Neural progenitor cell (in vitro differentiated cells): ENCODE data around the gene SEPTIN2. TPM values are rescaled to one million over a fixed set of nuclear protein-coding genes. Genes with fewer than 3 reads are reported as not detected.
"Not testable (repeated sequence)": the region's sequence is repeated elsewhere in the genome, so short reads cannot be mapped to it uniquely, and the experiment has no call there.

Source experiments
- DNase-seq: peaks from one replicate; pipeline ENCODE4 v3.0.0-alpha.2; 2016; ENCODE audit warnings: low spot score
- H2AFZ ChIP-seq: fragments of 200-600 bp; sonication (generic); replicated peaks from 2 replicates; pipeline ENCODE4 v1.6.1; 2016; ENCODE audit warnings: antibody characterized with exemption
- H3F3A ChIP-seq: fragments of 200-600 bp; sonication (generic); 2 replicates; pipeline ENCODE4 v1.6.1; 2016; ENCODE audit warnings: antibody characterized with exemption, low read depth
- H3K27ac ChIP-seq: fragments of 200-600 bp; sonication (generic); 2 replicates; pipeline ENCODE4 v1.5.1; 2016; ENCODE audit warnings: mild to moderate bottlenecking
- H3K27me3 ChIP-seq: fragments of 200-600 bp; sonication (generic); 2 replicates; pipeline ENCODE4 v1.6.1; 2016; ENCODE audit warnings: mild to moderate bottlenecking, moderate library complexity
- H3K36me3 ChIP-seq: fragments of 200-600 bp; sonication (generic); 2 replicates; pipeline ENCODE4 v1.5.1; 2016
- H3K4me1 ChIP-seq: fragments of 200-600 bp; sonication (generic); 2 replicates; pipeline ENCODE4 v1.6.1; 2016; ENCODE audit warnings: mixed run types
- H3K4me2 ChIP-seq: fragments of 200-600 bp; sonication (generic); 2 replicates; pipeline ENCODE4 v1.6.1; 2016
- H3K4me3 ChIP-seq: fragments of 200-600 bp; sonication (generic); 2 replicates; pipeline ENCODE4 v1.5.1; 2016
- H3K79me2 ChIP-seq: fragments of 200-600 bp; sonication (generic); 2 replicates; pipeline ENCODE4 v1.6.1; 2016; ENCODE audit warnings: low read depth
- H3K9ac ChIP-seq: fragments of 200-600 bp; sonication (generic); 2 replicates; pipeline ENCODE4 v1.6.1; 2016
- H3K9me3 ChIP-seq: fragments of 200-600 bp; sonication (generic); 2 replicates; pipeline ENCODE4 v1.5.1; 2016; ENCODE audit warnings: low read depth
- H4K20me1 ChIP-seq: fragments of 200-600 bp; sonication (generic); 2 replicates; pipeline ENCODE4 v1.6.1; 2016; ENCODE audit warnings: low read depth
- H3K27ac Mint-ChIP-seq: 3 replicates; pipeline ENCODE4 v1.8.0; 2021; ENCODE audit warnings: mixed read lengths
- H3K27me3 Mint-ChIP-seq: 2 replicates; pipeline ENCODE4 v1.8.0; 2022; ENCODE audit warnings: low read depth, mild to moderate bottlenecking, inconsistent platforms, moderate library complexity, mixed read lengths; ENCODE audit not compliant: insufficient read depth
- H3K36me3 Mint-ChIP-seq: 3 replicates; pipeline ENCODE4 v1.8.0; 2021; ENCODE audit warnings: mixed read lengths
- H3K4me1 Mint-ChIP-seq: 3 replicates; pipeline ENCODE4 v1.8.0; 2021; ENCODE audit warnings: mixed read lengths
- H3K4me3 Mint-ChIP-seq: 3 replicates; pipeline ENCODE4 v1.8.0; 2021; ENCODE audit warnings: mild to moderate bottlenecking, moderate library complexity, mixed read lengths
- H3K9me3 Mint-ChIP-seq: 3 replicates; pipeline ENCODE4 v1.8.0; 2020; ENCODE audit warnings: mixed read lengths
- CTCF ChIP-seq: fragments of 200-600 bp; sonication (generic); IDR thresholded peaks from 2 replicates; pipeline ENCODE4 v1.5.1; 2017; ENCODE audit warnings: antibody characterized with exemption, mild to moderate bottlenecking
- EZH2 ChIP-seq: fragments of 200-600 bp; sonication (generic); IDR thresholded peaks from 2 replicates; pipeline ENCODE4 v1.6.1; 2017; ENCODE audit warnings: antibody characterized with exemption, mild to moderate bottlenecking, moderate library complexity
- EZH2phosphoT487 ChIP-seq: fragments of 200-600 bp; sonication (generic); IDR thresholded peaks from 2 replicates; pipeline ENCODE4 v1.6.1; 2017; ENCODE audit warnings: antibody characterized with exemption
- total RNA-seq: library from RNA; depleted of rRNA; stranded (reverse); fragments of >200 nt; gene quantifications from 2 replicates; pipeline ENCODE4 v1.2.3, GENCODE V29; 2015; ENCODE audit warnings: low replicate concordance

Gene SEPTIN2
- total RNA-seq, 1 donor from 2014 or later = 632 TPM

DNA sequence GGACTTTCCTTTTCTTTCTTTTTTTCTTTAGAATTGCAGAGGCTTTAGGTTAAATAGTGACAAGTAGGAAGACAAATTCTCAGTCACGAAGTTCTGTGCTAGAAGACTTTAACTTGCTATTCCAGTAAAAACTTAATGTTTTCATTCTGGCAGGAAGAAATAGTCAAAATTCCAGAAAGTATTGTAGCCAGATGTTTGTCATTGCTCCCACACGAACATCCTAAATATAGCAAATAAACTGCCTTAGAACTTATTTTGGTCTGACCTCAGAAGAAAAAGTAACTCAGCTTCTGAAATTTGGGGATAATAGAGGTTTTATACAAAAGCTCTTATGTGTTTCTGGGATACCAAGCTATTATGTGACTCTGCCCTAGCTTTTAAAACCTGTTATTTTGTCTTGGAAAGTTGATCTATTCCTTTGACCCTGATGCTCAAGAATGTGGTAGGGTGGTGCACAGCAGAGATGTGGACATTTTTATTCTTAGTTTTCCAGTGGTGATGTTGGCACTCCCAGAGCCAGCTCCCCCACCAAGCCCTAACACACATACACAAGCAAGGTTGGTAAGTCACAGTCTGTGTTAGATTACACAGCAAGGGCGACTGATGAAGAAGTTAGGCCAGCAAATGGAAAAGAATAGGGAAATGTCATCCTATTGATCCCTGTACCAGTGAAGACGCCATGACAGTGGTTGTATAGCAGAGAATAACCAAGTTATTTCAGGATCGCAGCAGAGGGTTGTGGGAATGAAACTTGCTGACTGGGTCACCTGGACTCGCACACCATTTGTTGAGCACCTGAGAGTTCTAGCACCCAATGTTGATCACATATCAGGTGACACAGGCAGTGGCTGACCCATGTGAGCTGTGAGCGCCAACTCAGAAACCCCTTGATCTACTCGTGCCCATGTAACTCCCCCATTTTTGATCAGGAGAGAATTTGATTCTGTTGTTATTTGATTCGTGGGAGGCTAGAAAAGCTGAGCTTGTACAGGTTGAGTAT, 64.1 kb downstream of the SEPTIN2 start:
- Mint-ChIP-seq H3K4me3 (no peak overlapping the region), H3K27me3 (peaks cover 4% of the 10 kb centered on the region), H3K4me1 (no peaks in the 10 kb centered on the region), H3K9me3 (no peaks in the 10 kb centered on the region), H3K36me3 (peaks cover 26% of the 10 kb centered on the region), H3K27ac (peak overlapping the region; percentile 21)
- Histone ChIP-seq H3K79me2 (peaks cover 4% of the 10 kb centered on the region), H4K20me1 (peaks cover 8% of the 10 kb centered on the region), H3K36me3 (peaks cover 5% of the 10 kb centered on the region), H3K27me3 (no peaks in the 10 kb centered on the region), H3F3A (no peaks in the 10 kb centered on the region), H3K4me1 (no peaks in the 10 kb centered on the region), H3K4me3 (no peak overlapping the region), H3K9ac (no peak overlapping the region), H2AFZ (no peak overlapping the region), H3K27ac (no peak overlapping the region), H3K4me2 (no peak overlapping the region), H3K9me3 (no peaks in the 10 kb centered on the region)
- no peak for DNase-seq
- TF ChIP-seq EZH2 = no peak
- no peak for TF ChIP-seq EZH2phosphoT487
- no peak for TF ChIP-seq CTCF

DNA sequence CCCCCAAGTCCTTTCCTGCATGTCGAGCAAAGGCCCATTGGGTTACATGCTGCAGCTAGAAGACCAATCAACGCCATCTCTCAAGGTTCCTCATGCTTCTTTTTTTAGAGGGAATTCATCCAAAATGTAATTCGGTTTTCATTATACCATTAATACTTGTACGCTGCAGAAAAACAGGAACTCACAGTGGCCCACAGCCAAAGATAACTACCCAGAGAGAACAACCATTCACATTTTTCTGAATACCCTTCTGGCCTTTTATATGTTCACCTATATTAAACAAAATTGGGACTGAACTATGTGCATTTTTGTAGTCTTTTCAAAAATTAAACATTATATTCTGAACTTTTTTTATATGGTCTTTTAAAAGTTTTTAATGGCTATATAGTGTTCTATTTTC, 66.1 kb downstream of the SEPTIN2 start:
- Mint-ChIP-seq H3K27ac (no peak overlapping the region), H3K4me3 (no peak overlapping the region)

DNA sequence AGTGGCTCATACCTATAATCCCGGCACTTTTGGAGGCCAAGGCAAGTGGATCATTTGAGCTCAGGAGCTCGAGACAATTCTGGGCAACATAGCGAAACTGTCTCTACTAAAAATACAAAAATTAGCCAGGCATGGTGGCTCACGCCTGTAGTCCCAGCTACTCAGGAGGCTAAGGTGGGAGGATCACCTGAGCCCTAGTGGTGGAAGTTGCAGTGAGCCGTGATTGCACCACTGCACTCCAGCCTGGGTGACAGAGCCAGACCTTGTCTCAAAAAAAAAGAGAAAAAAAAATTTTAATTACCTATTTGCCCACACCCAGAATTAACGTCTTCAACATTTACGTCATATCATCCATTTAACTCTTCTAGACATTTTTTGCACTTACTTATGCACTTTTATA, 69.7 kb downstream of the SEPTIN2 start:
- not testable (repeated sequence) for H3K4me2 ChIP-seq, H3K4me3 ChIP-seq, H3K9me3 ChIP-seq, H3F3A ChIP-seq, H3K4me3 Mint-ChIP-seq, H3K27me3 ChIP-seq, H3K4me1 Mint-ChIP-seq, H3K27me3 Mint-ChIP-seq, DNase-seq, H3K36me3 ChIP-seq, H3K27ac Mint-ChIP-seq, H2AFZ ChIP-seq, H3K79me2 ChIP-seq, H3K9me3 Mint-ChIP-seq, H3K9ac ChIP-seq, H4K20me1 ChIP-seq, H3K27ac ChIP-seq
- peaks cover 11% of the 10 kb centered on the region for H3K4me1 ChIP-seq
- H3K36me3 Mint-ChIP-seq = peaks cover 22% of the 10 kb centered on the region

More for the DNA sequence above, 66.1 kb downstream of the SEPTIN2 start:
- Histone ChIP-seq H3K27ac (no peak overlapping the region), H3K79me2 (peaks cover under 1% of the 10 kb centered on the region), H4K20me1 (peaks cover 14% of the 10 kb centered on the region), H3K4me2 (no peak overlapping the region), H3K4me3 (no peak overlapping the region), H2AFZ (no peak overlapping the region), H3K27me3 (no peaks in the 10 kb centered on the region), H3K4me1 (peaks cover 11% of the 10 kb centered on the region), H3F3A (peaks cover 3% of the 10 kb centered on the region), H3K9ac (no peak overlapping the region), H3K9me3 (no peaks in the 10 kb centered on the region), H3K36me3 (no peaks in the 10 kb centered on the region)
- H3K9me3 Mint-ChIP-seq = no peaks in the 10 kb centered on the region
- H3K4me1 Mint-ChIP-seq = peaks cover 6% of the 10 kb centered on the region
- peaks cover 4% of the 10 kb centered on the region for H3K27me3 Mint-ChIP-seq
- TF ChIP-seq EZH2phosphoT487 (no peak), CTCF (no peak), EZH2 (no peak)
- DNase-seq = no peak
- peaks cover 24% of the 10 kb centered on the region for H3K36me3 Mint-ChIP-seq

GRCh38 chr2:241386519-241386918, 70.8 kb downstream of the SEPTIN2 start:
- Histone ChIP-seq H3K79me2 (no peaks in the 10 kb centered on the region), H3K27ac (no peak overlapping the region), H3K4me2 (peak overlapping the region; percentile 6), H3K36me3 (no peaks in the 10 kb centered on the region), H3K9me3 (no peaks in the 10 kb centered on the region), H2AFZ (no peak overlapping the region), H3F3A (peaks cover 3% of the 10 kb centered on the region), H3K27me3 (no peaks in the 10 kb centered on the region), H4K20me1 (peaks cover 6% of the 10 kb centered on the region), H3K4me1 (peaks cover 11% of the 10 kb centered on the region), H3K4me3 (no peak overlapping the region), H3K9ac (no peak overlapping the region)
- no peak overlapping the region for H3K4me3 Mint-ChIP-seq
- H3K27ac Mint-ChIP-seq = peak overlapping the region; percentile 35
- TF ChIP-seq EZH2phosphoT487 (no peak), CTCF (no peak), EZH2 (no peak)
- H3K27me3 Mint-ChIP-seq = no peaks in the 10 kb centered on the region
- peaks cover 22% of the 10 kb centered on the region for H3K36me3 Mint-ChIP-seq
- no peak for DNase-seq
- peaks cover 6% of the 10 kb centered on the region for H3K4me1 Mint-ChIP-seq
- H3K9me3 Mint-ChIP-seq = no peaks in the 10 kb centered on the region
